Measurements from ENCODE around the gene SRRM2.

SRRM2 gene

DNA sequence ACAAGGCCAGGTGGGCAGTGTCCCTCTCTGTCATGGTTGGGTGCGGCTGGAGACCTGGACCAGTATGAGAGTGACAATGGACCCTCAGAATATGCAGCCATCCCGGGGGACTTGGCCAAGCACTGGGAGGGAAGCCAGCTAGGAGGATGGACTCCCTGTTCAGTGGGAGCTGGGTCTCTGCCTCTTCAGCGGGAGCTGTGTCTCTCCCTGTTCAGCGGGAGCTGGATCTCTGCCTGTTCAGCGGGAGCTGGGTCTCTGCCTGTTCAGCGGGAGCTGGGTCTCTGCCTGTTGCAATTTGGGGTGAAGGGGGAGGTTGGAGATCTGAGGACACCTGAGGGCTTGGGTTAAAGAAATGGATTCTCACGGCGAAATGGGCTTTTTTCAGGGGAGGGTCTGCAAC lies 38.7 kb downstream of the SRRM2 start:
- H3K4me3 ChIP-seq (ENCODE audit: low read depth, low read length): no peak overlapping the region

GRCh38 chr16:2792940-2793339 lies 40.5 kb downstream of the SRRM2 start:
- no peak overlapping the region for H3K4me3 ChIP-seq (ENCODE audit: low read depth, low read length)

DNA sequence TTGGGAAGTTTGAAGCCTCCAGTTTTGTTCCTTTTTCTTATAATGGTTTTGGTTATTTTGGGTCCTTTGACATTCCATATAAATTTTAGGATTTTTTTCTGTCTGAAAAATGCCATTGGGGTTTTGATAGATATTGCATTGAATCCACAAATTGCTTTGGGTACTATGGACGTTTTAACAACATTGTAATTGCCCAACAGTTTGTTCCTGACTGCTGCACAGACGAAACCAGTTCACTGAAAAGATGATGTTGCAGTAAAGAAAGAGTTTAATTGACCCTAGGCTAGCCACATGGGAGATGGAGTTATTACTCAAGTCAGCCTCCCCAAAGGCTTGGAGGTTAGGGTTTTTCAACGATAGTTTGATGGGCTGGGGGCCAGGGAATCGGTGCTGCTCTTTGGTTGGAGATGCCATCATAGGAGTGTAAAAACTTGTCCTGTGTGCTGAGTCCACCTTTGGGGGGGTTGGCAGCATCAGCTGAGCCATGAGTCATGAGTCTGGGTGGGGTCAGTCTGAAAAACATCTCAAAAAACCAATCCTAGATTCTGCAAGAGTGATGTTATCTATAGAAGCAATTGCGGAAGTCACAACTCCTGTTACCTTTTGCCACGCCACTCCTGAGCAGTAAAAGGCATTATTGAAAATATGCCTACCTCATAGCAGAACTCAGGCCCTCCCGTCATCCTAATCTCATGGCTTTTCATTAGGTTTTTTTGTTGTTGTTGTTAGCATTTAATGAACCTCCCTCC lies 43.1 kb downstream of the SRRM2 start:
- no peak overlapping the region for H3K4me3 ChIP-seq (ENCODE audit: low read depth, low read length)

GRCh38 chr16:2798723-2799204 lies 46.3 kb downstream of the SRRM2 start:
- H3K4me3 ChIP-seq (ENCODE audit: low read depth, low read length): no peak overlapping the region

DNA sequence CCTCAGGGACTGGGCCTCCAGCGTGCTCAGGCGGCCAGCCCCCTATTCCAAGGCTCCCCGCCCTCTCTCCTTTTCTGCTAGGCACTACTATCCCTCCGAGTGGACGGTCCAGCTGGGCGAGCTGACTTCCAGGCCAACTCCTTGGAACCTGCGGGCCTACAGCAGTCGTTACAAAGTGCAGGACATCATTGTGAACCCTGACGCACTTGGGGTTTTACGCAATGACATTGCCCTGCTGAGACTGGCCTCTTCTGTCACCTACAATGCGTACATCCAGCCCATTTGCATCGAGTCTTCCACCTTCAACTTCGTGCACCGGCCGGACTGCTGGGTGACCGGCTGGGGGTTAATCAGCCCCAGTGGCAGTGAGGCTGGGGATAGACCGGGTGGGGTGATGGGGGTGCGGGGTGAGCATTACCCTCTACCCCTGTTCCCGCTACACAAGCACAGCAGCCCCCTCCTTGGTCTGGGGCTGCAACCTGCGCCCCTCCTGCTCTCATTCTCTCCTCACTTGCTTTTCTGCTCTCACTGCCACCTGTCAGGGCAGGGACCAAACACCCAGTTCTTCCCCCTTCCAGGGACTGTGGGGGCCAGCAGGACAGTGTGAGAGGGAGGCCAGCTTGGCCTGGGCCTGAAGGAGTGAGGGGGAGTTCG lies 46.9 kb downstream of the SRRM2 start:
- H3K4me3 ChIP-seq (ENCODE audit: low read depth, low read length): no peak overlapping the region

GRCh38 chr16:2799859-2800226 lies 47.4 kb downstream of the SRRM2 start:
- H3K4me3 ChIP-seq (ENCODE audit: low read depth, low read length): no peak overlapping the region

GRCh38 chr16:2803545-2804195 lies 51.2 kb downstream of the SRRM2 start:
- H3K4me3 ChIP-seq (ENCODE audit: low read depth, low read length): no peak overlapping the region

DNA sequence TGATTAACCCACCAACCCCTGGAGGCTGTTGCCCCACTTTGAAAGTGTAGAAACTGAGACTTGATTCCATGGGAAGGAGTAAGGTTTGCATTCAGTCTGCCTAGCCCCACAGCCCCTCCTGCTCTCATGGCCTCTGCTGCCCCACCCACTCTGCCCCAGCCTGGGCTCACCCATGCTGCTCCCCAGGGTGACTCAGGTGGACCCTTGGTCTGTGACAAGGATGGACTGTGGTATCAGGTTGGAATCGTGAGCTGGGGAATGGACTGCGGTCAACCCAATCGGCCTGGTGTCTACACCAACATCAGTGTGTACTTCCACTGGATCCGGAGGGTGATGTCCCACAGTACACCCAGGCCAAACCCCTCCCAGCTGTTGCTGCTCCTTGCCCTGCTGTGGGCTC lies 52.3 kb downstream of the SRRM2 start:
- no peak overlapping the region for H3K4me3 ChIP-seq (ENCODE audit: low read depth, low read length)

- no peak overlapping the region for H3K4me3 ChIP-seq (ENCODE audit: low read depth, low read length)
Measured at GRCh38 chr16:2806286-2806685, 53.8 kb downstream of the SRRM2 start.

GRCh38 chr16:2808181-2808580 lies 55.7 kb downstream of the SRRM2 start:
- no peak overlapping the region for H3K4me3 ChIP-seq (ENCODE audit: low read depth, low read length)

GRCh38 chr16:2809149-2809760 lies 56.8 kb downstream of the SRRM2 start:
- H3K4me3 ChIP-seq (ENCODE audit: low read depth, low read length): no peak overlapping the region

GRCh38 chr16:2810651-2811050 lies 58.2 kb downstream of the SRRM2 start:
- H3K4me3 ChIP-seq (ENCODE audit: low read depth, low read length): no peak overlapping the region

GRCh38 chr16:2811703-2812471 lies 59.4 kb downstream of the SRRM2 start:
- no peak overlapping the region for H3K4me3 ChIP-seq (ENCODE audit: low read depth, low read length)

DNA sequence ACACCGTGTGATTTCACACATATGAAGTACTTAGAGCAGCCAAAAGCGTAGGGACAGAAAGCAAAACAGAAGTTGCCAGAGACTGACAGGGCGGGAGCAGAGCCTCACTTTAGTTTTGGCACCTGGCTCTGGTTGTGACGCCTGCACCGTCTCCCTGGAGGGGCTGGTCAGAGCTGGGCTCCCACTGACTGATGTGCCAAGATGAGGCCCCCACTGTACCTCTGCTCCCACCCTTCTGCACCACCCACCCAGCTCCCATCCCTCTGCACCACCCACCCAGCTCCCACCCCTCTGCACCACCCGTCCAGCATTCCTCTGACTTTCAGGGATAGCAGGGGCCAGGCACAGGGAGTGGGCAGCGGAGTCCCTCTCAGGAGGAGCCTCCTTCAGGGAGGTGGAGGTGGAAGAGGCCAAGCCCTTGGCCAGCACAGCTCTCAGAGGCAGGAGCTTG lies 61.4 kb downstream of the SRRM2 start:
- H3K4me3 ChIP-seq (ENCODE audit: low read depth, low read length): no peak overlapping the region

- H3K4me3 ChIP-seq (ENCODE audit: low read depth, low read length): no peak overlapping the region
Measured at GRCh38 chr16:2814551-2815298, 62.3 kb downstream of the SRRM2 start.

DNA sequence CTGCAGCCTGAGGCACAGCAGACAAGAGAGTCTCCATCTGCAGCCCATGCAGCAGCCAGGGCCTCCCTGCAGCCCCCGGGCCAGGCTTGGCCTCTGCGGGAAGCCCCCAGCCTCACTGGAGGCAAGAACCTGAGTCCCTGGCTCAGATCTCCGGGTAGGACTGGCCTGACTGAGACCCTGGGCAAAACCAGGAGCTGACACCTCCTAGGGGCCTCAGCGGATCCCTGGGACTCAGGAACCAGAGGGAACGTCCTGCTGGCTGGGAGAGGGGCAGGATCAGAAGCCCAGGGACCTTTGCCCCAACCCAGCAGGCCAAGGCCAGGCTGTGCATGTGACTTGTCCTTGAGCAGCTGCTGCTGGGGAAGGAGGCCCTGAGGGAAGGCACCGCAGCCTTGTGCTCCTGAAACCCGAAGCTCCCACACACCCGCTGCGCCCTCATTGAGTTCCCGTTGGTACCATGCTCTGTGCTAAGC lies 62.9 kb downstream of the SRRM2 start:
- H3K4me3 ChIP-seq (ENCODE audit: low read depth, low read length): no peak overlapping the region

GRCh38 chr16:2816751-2817339 lies 64.4 kb downstream of the SRRM2 start, which contains the start of gene PRSS21:
Gene PRSS21, plus strand, starts transcription at chr16:2817237. Its CDS starts 32 bp downstream, at chr16:2817269.
- no peak within 1 kb of the TSS for H3K4me3 ChIP-seq (ENCODE audit: low read depth, low read length)

GRCh38 chr16:2817340-2818271 lies 65.2 kb downstream of the SRRM2 start:
- H3K4me3 ChIP-seq (ENCODE audit: low read depth, low read length): no peak overlapping the region
